OCI-LY3 (cell line): ENCODE measurements around the gene ZNF827.

ENCODE experiments used
- EZH2phosphoT487 ChIP-seq: fragments of 200-600 bp; shearing (Covaris generic); IDR thresholded peaks from 2 replicates; pipeline ENCODE4 v1.6.1; 2018; ENCODE audit warnings: antibody characterized with exemption, mixed run types, low read depth
- TF ChIP-seq, protein P1 (sequence below): fragments of 200-600, 300-600 bp; sonication (generic); IDR thresholded peaks from 2 replicates; pipeline ENCODE4 v1.5.1; 2014; ENCODE audit warnings: antibody characterized with exemption, low read length, low read depth

DNA sequence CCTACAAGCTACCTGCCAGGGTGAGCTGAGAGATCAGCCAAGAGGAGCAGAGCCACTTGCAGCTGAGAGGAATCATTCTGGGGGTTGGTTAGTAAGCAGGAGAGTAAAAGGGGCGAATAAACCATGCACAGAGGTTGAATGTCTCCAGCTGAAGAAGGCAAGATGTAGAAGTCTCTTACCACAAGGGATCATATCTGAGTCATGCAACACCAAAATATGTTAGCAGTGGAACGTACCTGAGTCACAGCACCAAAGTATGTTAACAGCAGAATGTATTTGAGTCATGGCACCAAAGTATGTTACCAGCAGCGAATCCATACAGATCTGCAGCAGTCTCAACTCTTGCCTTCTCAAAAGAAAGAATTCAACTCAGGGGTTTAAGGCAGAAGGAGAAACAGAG is 228.8 kb downstream of the ZNF827 start:
- no peak for TF ChIP-seq EZH2phosphoT487
- TF ChIP-seq, protein P1, sequence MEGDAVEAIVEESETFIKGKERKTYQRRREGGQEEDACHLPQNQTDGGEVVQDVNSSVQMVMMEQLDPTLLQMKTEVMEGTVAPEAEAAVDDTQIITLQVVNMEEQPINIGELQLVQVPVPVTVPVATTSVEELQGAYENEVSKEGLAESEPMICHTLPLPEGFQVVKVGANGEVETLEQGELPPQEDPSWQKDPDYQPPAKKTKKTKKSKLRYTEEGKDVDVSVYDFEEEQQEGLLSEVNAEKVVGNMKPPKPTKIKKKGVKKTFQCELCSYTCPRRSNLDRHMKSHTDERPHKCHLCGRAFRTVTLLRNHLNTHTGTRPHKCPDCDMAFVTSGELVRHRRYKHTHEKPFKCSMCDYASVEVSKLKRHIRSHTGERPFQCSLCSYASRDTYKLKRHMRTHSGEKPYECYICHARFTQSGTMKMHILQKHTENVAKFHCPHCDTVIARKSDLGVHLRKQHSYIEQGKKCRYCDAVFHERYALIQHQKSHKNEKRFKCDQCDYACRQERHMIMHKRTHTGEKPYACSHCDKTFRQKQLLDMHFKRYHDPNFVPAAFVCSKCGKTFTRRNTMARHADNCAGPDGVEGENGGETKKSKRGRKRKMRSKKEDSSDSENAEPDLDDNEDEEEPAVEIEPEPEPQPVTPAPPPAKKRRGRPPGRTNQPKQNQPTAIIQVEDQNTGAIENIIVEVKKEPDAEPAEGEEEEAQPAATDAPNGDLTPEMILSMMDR, result no peak
